ENCODE data around the gene WDFY3.

The WDFY3 gene

DNA sequence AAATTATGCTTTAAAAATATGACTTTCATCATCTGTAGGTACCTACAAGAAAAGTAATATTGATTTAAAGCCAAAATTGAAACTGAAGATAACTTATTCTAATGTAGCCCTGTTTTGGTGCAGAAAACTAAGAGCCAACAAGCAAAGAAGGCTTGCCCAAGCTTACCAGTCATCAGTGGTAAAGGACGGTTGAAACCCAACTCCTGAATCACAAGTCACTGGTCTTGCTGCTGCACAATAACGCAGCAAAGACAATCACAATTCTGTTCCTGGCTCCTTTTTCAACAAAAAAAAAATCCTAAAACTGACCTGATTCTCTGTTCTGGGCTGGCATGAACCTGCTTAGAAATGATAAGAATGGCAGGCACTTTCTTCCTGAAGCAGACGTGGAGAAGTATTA lies 34.5 kb downstream of the WDFY3 start:
- CTCF ChIA-PET: no interaction called here
- POLR2A ChIA-PET (ENCODE audit: low non-redundant PET): no interaction called here
- TF ChIP-seq, protein P1, sequence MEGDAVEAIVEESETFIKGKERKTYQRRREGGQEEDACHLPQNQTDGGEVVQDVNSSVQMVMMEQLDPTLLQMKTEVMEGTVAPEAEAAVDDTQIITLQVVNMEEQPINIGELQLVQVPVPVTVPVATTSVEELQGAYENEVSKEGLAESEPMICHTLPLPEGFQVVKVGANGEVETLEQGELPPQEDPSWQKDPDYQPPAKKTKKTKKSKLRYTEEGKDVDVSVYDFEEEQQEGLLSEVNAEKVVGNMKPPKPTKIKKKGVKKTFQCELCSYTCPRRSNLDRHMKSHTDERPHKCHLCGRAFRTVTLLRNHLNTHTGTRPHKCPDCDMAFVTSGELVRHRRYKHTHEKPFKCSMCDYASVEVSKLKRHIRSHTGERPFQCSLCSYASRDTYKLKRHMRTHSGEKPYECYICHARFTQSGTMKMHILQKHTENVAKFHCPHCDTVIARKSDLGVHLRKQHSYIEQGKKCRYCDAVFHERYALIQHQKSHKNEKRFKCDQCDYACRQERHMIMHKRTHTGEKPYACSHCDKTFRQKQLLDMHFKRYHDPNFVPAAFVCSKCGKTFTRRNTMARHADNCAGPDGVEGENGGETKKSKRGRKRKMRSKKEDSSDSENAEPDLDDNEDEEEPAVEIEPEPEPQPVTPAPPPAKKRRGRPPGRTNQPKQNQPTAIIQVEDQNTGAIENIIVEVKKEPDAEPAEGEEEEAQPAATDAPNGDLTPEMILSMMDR (conservative IDR thresholded peaks at IDR 0.05; ENCODE audit: low read depth): no peak
- DNase-seq (ENCODE audit: low spot score): no peak
- H3K27ac ChIP-seq: no peak overlapping the region

DNA sequence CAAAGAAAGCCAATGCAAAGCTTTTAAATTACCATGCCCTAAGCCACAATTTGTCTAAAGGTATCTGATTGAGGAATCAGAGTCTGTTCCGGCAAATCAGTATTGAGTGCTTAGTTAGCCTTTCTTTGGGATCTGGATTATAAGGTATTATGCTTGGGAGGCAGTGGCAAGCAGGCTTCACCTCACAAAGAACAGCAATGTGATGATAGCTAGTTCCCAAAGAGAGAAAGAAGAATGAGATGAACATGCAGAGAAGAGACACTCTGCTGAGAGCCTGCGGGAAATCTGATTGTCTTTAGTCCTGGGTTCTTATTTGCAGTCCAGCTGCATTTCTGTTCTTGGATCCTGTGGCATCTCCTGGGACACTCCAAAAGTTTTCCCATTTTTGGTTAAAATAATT lies 35.2 kb downstream of the WDFY3 start:
- ChIA-PET CTCF (interaction anchor here (0.6 kb wide), 1 partner anchor 104 kb away, joined by 3 read pairs; no protein-coding TSS in a partner anchor), POLR2A (ENCODE audit: low non-redundant PET) (no interaction called here)
- H3K27ac ChIP-seq: no peak overlapping the region
- TF ChIP-seq, protein P1 (conservative IDR thresholded peaks at IDR 0.05; ENCODE audit: low read depth): no peak
- no peak for DNase-seq (ENCODE audit: low spot score)

DNA sequence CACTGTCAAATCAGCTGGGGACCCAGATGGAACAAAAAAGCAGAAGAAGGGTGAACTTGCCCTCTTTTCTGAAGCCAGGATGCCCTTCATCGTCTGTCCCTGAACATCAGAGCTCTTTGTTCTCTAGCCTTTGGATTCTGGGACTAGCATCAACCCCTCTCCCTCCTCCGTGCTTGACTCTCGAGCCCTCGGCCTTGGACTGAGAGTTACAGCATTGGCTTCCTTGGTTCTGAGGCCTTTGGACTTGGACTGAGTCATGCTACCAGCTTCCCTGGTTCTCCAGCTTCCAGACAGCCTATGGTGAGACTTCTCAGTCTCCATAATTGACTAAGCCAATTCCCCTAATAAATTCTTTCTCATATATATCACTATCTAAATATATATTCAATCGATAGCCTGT lies 38.4 kb downstream of the WDFY3 start:
- POLR2A ChIA-PET (ENCODE audit: low non-redundant PET): no interaction called here
- CTCF ChIA-PET: no interaction called here
- TF ChIP-seq, protein P1 (conservative IDR thresholded peaks at IDR 0.05; ENCODE audit: low read depth): no peak
- no peak for DNase-seq (ENCODE audit: low spot score)
- no peak overlapping the region for H3K27ac ChIP-seq

DNA sequence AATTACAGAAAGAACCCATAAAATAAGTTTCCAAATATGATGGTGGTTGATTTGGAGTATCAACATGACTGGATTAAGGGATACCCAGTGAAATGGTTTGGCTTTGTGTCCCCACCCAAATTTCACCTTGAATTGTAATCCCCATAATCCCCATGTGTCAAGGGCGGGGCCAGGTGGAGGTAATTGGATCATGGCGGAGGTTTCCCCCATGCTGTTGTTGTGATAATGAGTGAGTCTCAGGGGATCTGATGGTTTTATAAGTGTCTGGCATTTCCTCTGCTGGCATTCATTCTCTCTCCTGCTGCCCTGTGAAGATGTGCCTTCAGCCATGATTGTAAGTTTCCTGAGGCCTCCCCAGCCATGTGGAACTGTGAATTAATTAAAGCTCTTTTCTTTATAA lies 39.1 kb downstream of the WDFY3 start:
- ChIA-PET CTCF (no interaction called here), POLR2A (ENCODE audit: low non-redundant PET) (no interaction called here)
- TF ChIP-seq, protein P1 (conservative IDR thresholded peaks at IDR 0.05; ENCODE audit: low read depth): no peak
- no peak overlapping the region for H3K27ac ChIP-seq
- DNase-seq (ENCODE audit: low spot score): no peak

DNA sequence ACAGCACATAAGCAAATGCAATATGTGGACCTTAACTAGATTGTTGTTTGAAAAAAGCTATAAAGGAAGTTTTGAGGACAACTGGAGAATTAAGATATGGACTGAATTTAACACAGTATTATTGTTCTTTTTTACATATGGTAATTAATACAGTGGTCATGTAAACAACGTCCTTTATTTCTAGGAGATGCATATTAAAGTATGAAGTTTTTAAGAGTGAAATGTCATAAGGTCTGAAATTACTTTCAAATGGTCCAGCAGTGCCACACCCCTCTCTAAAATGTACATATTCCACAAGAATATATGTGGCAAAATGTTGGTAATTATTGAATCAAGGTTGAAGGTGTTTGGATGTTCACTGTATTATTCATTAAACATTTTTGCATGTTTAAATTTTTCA lies 40.9 kb downstream of the WDFY3 start:
- ChIA-PET POLR2A (ENCODE audit: low non-redundant PET) (no interaction called here), CTCF (no interaction called here)
- TF ChIP-seq, protein P1 (conservative IDR thresholded peaks at IDR 0.05; ENCODE audit: low read depth): no peak
- DNase-seq (ENCODE audit: low spot score): no peak
- H3K27ac ChIP-seq: no peak overlapping the region

DNA sequence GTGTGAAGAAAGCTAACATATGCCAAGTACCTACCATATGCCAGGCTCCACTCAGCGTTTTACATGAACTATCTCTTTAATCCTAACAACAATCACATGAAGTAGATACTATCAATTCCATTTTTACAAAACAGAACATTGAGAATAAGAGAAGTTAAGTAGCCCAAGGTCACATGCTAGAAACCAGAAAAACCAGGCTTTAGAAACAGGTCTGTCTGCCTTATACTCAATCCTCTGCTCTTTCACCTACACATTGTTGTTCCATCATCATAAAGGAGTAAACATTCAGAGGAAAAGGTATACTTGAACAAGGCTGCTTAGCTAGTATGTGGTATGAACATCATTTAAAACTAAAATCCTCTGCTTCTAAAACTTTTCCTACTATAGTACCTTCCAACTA lies 42.1 kb downstream of the WDFY3 start:
- CTCF ChIA-PET: no interaction called here
- POLR2A ChIA-PET (ENCODE audit: low non-redundant PET): no interaction called here
- TF ChIP-seq, protein P1 (conservative IDR thresholded peaks at IDR 0.05; ENCODE audit: low read depth): no peak
- H3K27ac ChIP-seq: no peak overlapping the region
- DNase-seq (ENCODE audit: low spot score): no peak

DNA sequence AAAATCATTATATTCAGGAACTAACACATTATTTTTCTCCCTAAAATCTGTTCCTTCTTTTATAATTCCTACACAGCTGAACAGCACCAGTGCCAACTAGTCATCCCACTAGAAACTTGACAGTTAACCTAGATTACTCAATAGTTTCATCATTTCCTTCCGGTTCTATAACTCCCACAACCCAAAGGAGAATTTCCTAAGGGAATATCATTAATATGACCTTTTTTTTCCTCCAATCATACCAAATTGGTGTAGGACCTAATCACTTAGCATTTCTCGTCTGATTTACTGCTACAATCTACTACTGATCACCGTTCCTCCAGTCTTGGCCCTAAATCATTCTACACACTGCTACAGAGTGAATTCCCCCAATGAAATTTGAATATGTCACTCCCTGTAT lies 45.9 kb downstream of the WDFY3 start:
- no peak overlapping the region for H3K27ac ChIP-seq
- CTCF ChIA-PET: no interaction called here

More for the DNA sequence above, 45.9 kb downstream of the WDFY3 start:
- peak; percentile 59 for DNase-seq (ENCODE audit: low spot score)
- TF ChIP-seq, protein P1 (conservative IDR thresholded peaks at IDR 0.05; ENCODE audit: low read depth): no peak
- POLR2A ChIA-PET (ENCODE audit: low non-redundant PET): interaction anchor here (0.7 kb wide), 1 partner anchor 36 kb away, joined by 3 read pairs; no protein-coding TSS in a partner anchor

Data from RWPE1 (cell line).